Natural killer cell (primary cell): ENCODE results near the gene ESYT2. TPM values are rescaled to one million over a fixed set of nuclear protein-coding genes. Genes with fewer than 3 reads are reported as not detected.
A peak's percentile ranks its signal among the peaks of the same experiment; 100 is the strongest.

Source experiments
- ATAC-seq, 3 donors: fragments of 150-1000 bp in 2 of 3; fragments of 200-7000 bp in 1 of 3; cut with Tn5 transposase; 1 replicate in 1 of 3; 2 replicates in 2 of 3; pipeline ENCODE4 v1.10.0; 2021; ENCODE audit warnings: mild to moderate bottlenecking in 2 of 3, moderate library complexity in 2 of 3
- DNase-seq, 2 donors: peaks; one replicate each; pipeline versions ENCODE4 v3.0.0 to v3.0.0-alpha.2; 2013 to 2021; ENCODE audit warnings: mixed read lengths in 1 of 2
- H3K27ac ChIP-seq: one replicate; pipeline ENCODE4 v1.5.1; 2013; ENCODE audit warnings: mild to moderate bottlenecking, low read length
- H3K27me3 ChIP-seq: one replicate; pipeline ENCODE4 v1.6.1; 2013; ENCODE audit warnings: low read length; ENCODE audit not compliant: control insufficient read depth, insufficient read depth
- H3K36me3 ChIP-seq: one replicate; pipeline ENCODE4 v1.6.1; 2013; ENCODE audit warnings: low read length; ENCODE audit not compliant: control insufficient read depth, insufficient read depth
- H3K4me1 ChIP-seq: one replicate; pipeline ENCODE4 v1.6.1; 2013; ENCODE audit warnings: low read length; ENCODE audit not compliant: control insufficient read depth, insufficient read depth
- H3K4me3 ChIP-seq: one replicate; pipeline ENCODE4 v1.5.1; 2013; ENCODE audit warnings: low read length
- H3K9me3 ChIP-seq: one replicate; pipeline ENCODE4 v1.6.1; 2013; ENCODE audit warnings: low read length; ENCODE audit not compliant: control insufficient read depth, insufficient read depth
- H3K27ac Mint-ChIP-seq, 2 donors: one replicate each; pipeline ENCODE4 v1.8.0; 2022; ENCODE audit warnings: mild to moderate bottlenecking in 2 of 2, mixed read lengths in 2 of 2, moderate library complexity in 1 of 2
- H3K27me3 Mint-ChIP-seq, 2 donors: one replicate each; pipeline ENCODE4 v1.8.0; 2022; ENCODE audit warnings: low read depth in 2 of 2, mixed read lengths in 2 of 2
- H3K36me3 Mint-ChIP-seq: one replicate; pipeline ENCODE4 v1.8.0; 2022; ENCODE audit warnings: mixed read lengths
- H3K4me1 Mint-ChIP-seq, 2 donors: one replicate each; pipeline ENCODE4 v1.8.0; 2022; ENCODE audit warnings: mixed read lengths in 2 of 2
- H3K4me3 Mint-ChIP-seq: one replicate; pipeline ENCODE4 v1.8.0; 2022; ENCODE audit warnings: mild to moderate bottlenecking, moderate library complexity, mixed read lengths
- H3K9me3 Mint-ChIP-seq, 2 donors: one replicate each; pipeline ENCODE4 v1.8.0; 2022; ENCODE audit warnings: mixed read lengths in 2 of 2
- CTCF ChIP-seq: fragments of 200-600 bp; IDR thresholded peaks from one replicate; pipeline ENCODE4 v1.8.0; 2022; ENCODE audit warnings: antibody characterized with exemption
- WGBS: methylation state at CpG from one replicate; pipeline ENCODE4 v1.1.7; 2013; ENCODE audit warnings: missing lambda C conversion rate; ENCODE audit not compliant: insufficient coverage; 5-methylcytosine and 5-hydroxymethylcytosine counted together
- intact Hi-C: fragments of 100-400 bp; cut with micrococcal nuclease; formaldehyde crosslinking; loops from one replicate; pipeline ENCODE4 v1.14.2; 2022
- total RNA-seq, 4 donors: library from RNA; stranded (reverse); fragments of 120-200 nt in 1 of 4; gene quantifications; one replicate each; pipeline versions ENCODE4 v1.2.3 to v1.2.4, GENCODE V29; 2013 to 2022

Gene ESYT2
- total RNA-seq, 3 donors from 2014 or later (not counting 1 experiment from before 2014, with no cell fraction given) = 137 to 163 (median 160) TPM

GRCh38 chr7:158865977-158866376, 36.7 kb upstream of the ESYT2 start:
- DNase-seq (no peak), ATAC-seq (no peak)
- no peak overlapping the region for H3K4me3 Mint-ChIP-seq
- Histone ChIP-seq H3K36me3 (no peaks in the 10 kb centered on the region), H3K27ac (no peak overlapping the region), H3K4me3 (no peak overlapping the region), H3K4me1 (peaks cover 19% of the 10 kb centered on the region), H3K27me3 (no peaks in the 10 kb centered on the region), H3K9me3 (no peaks in the 10 kb centered on the region)
- TF ChIP-seq CTCF = no peak
- H3K27ac Mint-ChIP-seq = no peak overlapping the region
- no peaks in the 10 kb centered on the region for H3K9me3 Mint-ChIP-seq
- intact Hi-C loops = no loop called here
- WGBS = 98% methylated on average over 4 of the region's 4 CpGs
- H3K36me3 Mint-ChIP-seq = peaks cover 3% of the 10 kb centered on the region
- H3K4me1 Mint-ChIP-seq = peaks cover 32 to 36% of the 10 kb centered on the region in 2 donors
- no peaks in the 10 kb centered on the region for H3K27me3 Mint-ChIP-seq

DNA sequence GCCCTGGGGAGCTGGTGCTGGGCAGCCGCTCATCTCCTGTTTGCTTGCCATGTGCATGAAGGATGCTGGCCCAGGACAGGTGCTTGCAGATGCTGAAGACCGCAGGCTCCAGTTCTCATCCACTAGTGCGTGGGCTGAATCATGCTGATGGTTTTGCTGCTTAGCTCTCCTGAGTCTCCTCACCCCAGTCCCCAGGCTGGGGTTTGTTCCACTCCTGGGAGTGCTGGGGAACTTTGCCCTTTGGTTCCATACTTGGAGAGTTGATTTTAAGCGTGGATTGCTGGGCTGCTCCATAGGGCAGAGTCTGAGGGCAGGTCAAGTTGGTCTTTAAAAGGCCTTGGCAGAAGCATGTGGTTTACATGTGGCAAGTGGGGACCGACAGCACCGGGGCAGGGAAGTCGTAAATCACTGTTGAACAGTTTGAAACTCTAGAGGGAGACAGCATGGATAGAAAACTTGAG, 36.2 kb upstream of the ESYT2 start:
- TF ChIP-seq CTCF = no peak
- ATAC-seq = no peak

GRCh38 chr7:158864833-158865232, 35.5 kb upstream of the ESYT2 start:
- Mint-ChIP-seq H3K4me1 (peaks cover 32 to 34% of the 10 kb centered on the region in 2 donors), H3K36me3 (no peaks in the 10 kb centered on the region), H3K9me3 (no peaks in the 10 kb centered on the region), H3K27me3 (no peaks in the 10 kb centered on the region), H3K27ac (peak overlapping the region; percentile 91 to 93), H3K4me3 (peak overlapping the region; percentile 96)
- Histone ChIP-seq H3K27ac (no peak overlapping the region), H3K4me1 (peaks cover 19% of the 10 kb centered on the region), H3K9me3 (no peaks in the 10 kb centered on the region), H3K27me3 (no peaks in the 10 kb centered on the region), H3K4me3 (no peak overlapping the region), H3K36me3 (no peaks in the 10 kb centered on the region)
- DNase-seq (no peak), ATAC-seq (no peak)
- no peak for TF ChIP-seq CTCF
- 98% methylated on average over 7 of the region's 7 CpGs for WGBS
- intact Hi-C loops = loop anchor here (5.0 kb wide), 1 partner anchor 48 kb away; no protein-coding TSS in a partner anchor

More for the DNA sequence above, 36.2 kb upstream of the ESYT2 start:
- WGBS = 53% methylated on average over 7 of the region's 7 CpGs
- H3K27ac Mint-ChIP-seq = peak overlapping the region in 1 of 2 donors; percentile 91
- Histone ChIP-seq H3K4me3 (no peak overlapping the region), H3K27me3 (no peaks in the 10 kb centered on the region), H3K27ac (no peak overlapping the region), H3K36me3 (no peaks in the 10 kb centered on the region), H3K9me3 (no peaks in the 10 kb centered on the region), H3K4me1 (peaks cover 19% of the 10 kb centered on the region)
- peaks cover 32 to 34% of the 10 kb centered on the region in 2 donors for H3K4me1 Mint-ChIP-seq
- intact Hi-C loops = no loop called here
- H3K4me3 Mint-ChIP-seq = no peak overlapping the region
- H3K27me3 Mint-ChIP-seq = no peaks in the 10 kb centered on the region
- DNase-seq = no peak
- no peaks in the 10 kb centered on the region for H3K36me3 Mint-ChIP-seq
- H3K9me3 Mint-ChIP-seq = no peaks in the 10 kb centered on the region

DNA sequence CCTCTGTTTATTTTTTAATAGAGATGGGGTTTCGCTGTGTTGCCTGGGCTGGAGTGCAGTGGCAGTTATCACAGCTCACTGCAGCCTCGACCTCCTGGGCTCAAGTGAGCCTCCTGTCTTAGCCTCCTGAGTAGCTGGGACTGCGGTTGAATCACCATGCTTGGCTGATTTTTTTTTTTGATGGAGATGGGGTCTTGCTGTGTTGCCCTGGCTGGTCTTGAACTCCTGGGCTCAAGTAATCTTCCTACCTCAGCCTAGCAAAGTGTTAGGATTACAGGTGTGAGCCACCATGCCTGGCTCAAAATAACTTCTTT, 35.2 kb upstream of the ESYT2 start:
- DNase-seq = no peak
- peak in 1 of 3 donors; percentile 4 for ATAC-seq
- Histone ChIP-seq H3K4me1 (peaks cover 19% of the 10 kb centered on the region), H3K9me3 (no peaks in the 10 kb centered on the region), H3K27ac (no peak overlapping the region), H3K27me3 (no peaks in the 10 kb centered on the region), H3K36me3 (no peaks in the 10 kb centered on the region), H3K4me3 (peak overlapping the region; percentile 29)
- H3K36me3 Mint-ChIP-seq = no peaks in the 10 kb centered on the region
- peak overlapping the region; percentile 91 to 93 for H3K27ac Mint-ChIP-seq
- 96% methylated on average over 3 of the region's 3 CpGs for WGBS
- H3K27me3 Mint-ChIP-seq = no peaks in the 10 kb centered on the region
- H3K9me3 Mint-ChIP-seq = no peaks in the 10 kb centered on the region
- peak overlapping the region; percentile 96 for H3K4me3 Mint-ChIP-seq
- no peak for TF ChIP-seq CTCF
- H3K4me1 Mint-ChIP-seq = peaks cover 32 to 34% of the 10 kb centered on the region in 2 donors
- intact Hi-C loops = loop anchor here (5.0 kb wide), 1 partner anchor 47 kb away; no protein-coding TSS in a partner anchor
